Hematopoietic multipotent progenitor cell treated with erythropoietin and hydrocortisone succinate and interleukin-3 and kit ligand, for 6 days (in vitro differentiated cells): ENCODE measurements around the gene NPY4R2.
A peak's percentile ranks its signal among the peaks of the same experiment; 100 is the strongest.
"Not testable (repeated sequence)": the region's sequence is repeated elsewhere in the genome, so short reads cannot be mapped to it uniquely, and the experiment has no call there.

Source experiments
- DNase-seq: peaks from one replicate; pipeline ENCODE4 v3.0.0-alpha.2; 2015

The NPY4R2 gene

GRCh38 chr10:47936772-47937228 is 18.3 kb downstream of the NPY4R2 start:
- DNase-seq: not testable (repeated sequence)

- not testable (repeated sequence) for DNase-seq
Measured at GRCh38 chr10:47937634-47938033, 19.2 kb downstream of the NPY4R2 start.

- DNase-seq: not testable (repeated sequence)
Measured at GRCh38 chr10:47940821-47941220, 22.4 kb downstream of the NPY4R2 start.

GRCh38 chr10:47941379-47941778 is 22.9 kb downstream of the NPY4R2 start:
- DNase-seq: not testable (repeated sequence)

DNA sequence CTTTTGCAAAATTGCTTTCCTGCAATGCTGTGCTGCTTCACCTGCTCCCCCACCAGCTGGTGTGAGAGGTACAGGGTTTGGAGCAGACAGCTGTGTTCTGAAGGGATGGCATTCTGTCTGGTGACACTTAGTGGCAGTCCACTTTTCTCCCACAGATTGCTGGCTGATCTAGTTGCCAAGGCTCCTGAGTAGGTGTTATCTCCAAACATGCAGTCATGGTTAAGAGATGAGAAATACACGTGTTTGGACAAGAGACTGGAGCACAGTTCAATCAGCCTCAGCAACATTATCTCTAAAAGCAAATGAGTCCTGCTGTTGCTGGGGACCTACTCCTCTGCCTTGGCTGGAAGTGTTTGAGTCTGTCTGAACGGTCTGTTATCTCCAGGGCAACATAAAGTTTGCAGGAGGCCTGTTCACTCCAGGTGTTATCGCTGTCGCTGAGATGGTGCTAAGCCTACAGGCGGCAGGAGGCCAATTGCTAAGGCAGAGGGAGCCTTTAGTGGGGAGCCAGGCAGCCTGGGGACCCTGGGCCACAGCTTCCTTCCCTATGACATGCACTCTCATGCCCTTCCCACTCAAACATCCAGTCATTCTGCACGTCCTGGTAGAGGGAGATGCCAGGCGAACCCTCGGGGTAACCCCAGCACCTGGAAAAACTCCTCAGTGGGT is 24.0 kb downstream of the NPY4R2 start:
- peak; percentile 12 for DNase-seq

DNA sequence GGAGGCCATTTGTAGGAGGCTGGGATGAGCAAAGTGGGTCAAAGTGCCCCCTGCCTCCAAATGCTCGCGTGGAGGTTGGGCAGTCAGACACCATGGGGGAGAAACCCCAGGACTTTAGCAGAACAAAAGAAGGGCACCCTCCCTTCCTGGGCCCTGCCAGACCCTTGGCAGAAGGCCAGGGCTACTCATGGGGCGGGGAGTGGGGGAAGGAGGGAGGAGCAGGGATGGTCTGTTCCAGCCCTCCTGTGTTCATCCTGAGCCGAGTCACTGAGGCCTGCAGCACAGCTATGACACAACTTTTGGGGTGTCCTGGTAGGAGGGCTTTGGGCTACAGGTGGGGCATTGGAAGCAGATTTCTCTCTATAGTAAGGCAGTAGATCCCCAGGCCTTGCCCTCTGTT is 24.9 kb downstream of the NPY4R2 start:
- not testable (repeated sequence) for DNase-seq

DNA sequence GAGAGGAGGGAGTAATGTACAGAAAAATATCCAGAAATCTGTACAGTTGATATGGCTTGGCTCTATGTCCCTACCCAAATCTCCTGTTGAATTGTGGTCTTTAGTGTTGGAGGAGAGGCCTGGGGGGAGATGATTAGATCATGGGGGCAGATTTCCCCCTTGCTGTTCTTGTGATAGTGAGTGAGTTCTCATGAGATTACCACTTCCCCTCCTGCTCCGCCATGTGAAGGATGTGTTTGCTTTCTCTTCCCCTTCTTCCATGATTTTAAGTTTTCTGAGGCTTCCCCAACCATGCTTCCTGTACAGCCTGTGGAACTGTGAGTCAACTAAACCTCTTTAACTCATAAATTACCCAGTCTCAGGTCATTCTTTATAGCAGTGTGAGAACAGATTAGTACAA is 29.0 kb downstream of the NPY4R2 start:
- DNase-seq: not testable (repeated sequence)

DNA sequence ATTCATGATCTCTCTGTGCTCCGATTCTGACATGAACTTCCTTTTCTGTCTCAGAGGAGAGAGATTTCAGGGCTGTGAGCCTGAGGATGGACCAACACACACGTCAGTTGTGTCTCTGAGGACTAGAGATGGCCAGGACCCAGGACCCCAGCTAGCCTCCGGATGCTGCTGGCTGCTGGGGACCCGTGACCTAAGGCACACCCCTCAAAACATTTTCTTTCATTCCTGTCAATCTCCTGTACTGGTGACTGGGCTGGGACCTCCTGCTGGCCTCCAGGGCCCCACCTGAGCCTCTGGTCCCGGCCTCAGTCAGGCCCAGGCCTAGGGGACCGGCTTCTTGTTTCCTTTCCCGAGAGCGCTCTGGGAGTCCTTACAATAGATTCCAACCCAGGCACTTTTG is 38.7 kb downstream of the NPY4R2 start:
- DNase-seq: not testable (repeated sequence)

GRCh38 chr10:47959677-47960076 is 41.2 kb downstream of the NPY4R2 start:
- not testable (repeated sequence) for DNase-seq

GRCh38 chr10:47960699-47961098 is 42.2 kb downstream of the NPY4R2 start:
- not testable (repeated sequence) for DNase-seq

- not testable (repeated sequence) for DNase-seq
Measured at GRCh38 chr10:47962785-47963184, 44.3 kb downstream of the NPY4R2 start.

GRCh38 chr10:47964280-47965063 is 46.0 kb downstream of the NPY4R2 start:
- DNase-seq: not testable (repeated sequence)

GRCh38 chr10:47968988-47969387 is 50.5 kb downstream of the NPY4R2 start:
- not testable (repeated sequence) for DNase-seq

- not testable (repeated sequence) for DNase-seq
Measured at GRCh38 chr10:47970047-47970446, 51.6 kb downstream of the NPY4R2 start.

- not testable (repeated sequence) for DNase-seq
Measured at GRCh38 chr10:47971598-47971997, 53.1 kb downstream of the NPY4R2 start.

DNA sequence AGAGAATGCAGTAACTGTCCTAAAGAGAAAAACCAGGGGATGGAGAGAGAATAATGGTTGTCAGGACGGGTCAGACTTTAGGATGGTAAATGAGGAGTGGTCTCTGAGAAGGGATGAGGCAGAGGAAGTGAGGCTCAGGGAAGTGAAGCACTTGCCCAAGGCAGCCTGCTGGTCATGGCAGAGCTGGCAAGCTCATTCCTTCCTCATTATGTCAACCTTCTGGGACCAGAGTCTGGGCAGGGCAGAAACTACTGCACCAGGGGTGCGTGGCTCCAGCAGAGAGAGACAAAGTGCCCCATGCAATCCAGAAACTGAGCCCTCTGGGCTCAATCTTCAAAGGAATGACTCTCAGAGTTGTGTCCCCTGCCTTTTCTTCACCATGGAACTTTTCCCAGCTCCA is 53.6 kb downstream of the NPY4R2 start:
- DNase-seq: not testable (repeated sequence)
